Femur (tissue), 1 donor: Measurements from ENCODE around the gene TGFBRAP1.
"Not testable (repeated sequence)": the region's sequence is repeated elsewhere in the genome, so short reads cannot be mapped to it uniquely, and the experiment has no call there.

Source experiments
- DNase-seq: peaks from one replicate; pipeline ENCODE4 v3.0.0-alpha.2; 2017

TGFBRAP1 gene

GRCh38 chr2:105269426-105269825 is 60.1 kb downstream of the TGFBRAP1 start:
- DNase-seq, result no peak

- DNase-seq, result no peak
Observed at GRCh38 chr2:105262651-105263091, 66.9 kb downstream of the TGFBRAP1 start.

GRCh38 chr2:105261061-105261460 is 68.5 kb downstream of the TGFBRAP1 start:
- peak; percentile 46 for DNase-seq

DNA sequence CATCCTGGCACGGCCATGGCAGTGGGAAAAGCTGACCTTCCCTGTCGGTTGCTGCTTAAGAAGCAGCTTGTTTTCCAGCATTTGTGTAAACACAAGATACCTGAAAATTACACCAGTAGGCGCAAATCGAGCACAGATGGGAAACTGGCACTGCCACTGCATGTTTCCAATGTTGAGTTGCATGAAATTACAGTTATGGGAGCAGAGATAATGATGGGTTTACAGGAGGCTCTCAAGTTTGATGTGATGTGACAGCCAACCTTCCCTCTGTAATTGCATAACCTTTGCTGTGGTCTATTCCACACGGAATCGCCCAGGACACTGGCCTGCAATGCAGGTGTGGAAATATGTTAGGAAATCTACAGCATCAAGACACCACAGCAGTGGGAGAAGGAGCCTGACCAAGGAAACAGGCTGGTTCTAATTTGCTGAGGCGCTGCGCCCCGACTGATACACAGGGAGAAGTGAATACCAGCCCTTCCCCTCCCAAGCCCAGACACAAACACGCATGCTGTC is 70.6 kb downstream of the TGFBRAP1 start:
- no peak for DNase-seq

GRCh38 chr2:105257981-105258380 is 71.6 kb downstream of the TGFBRAP1 start:
- DNase-seq, result no peak

GRCh38 chr2:105256431-105257047 is 73.0 kb downstream of the TGFBRAP1 start:
- no peak for DNase-seq

DNA sequence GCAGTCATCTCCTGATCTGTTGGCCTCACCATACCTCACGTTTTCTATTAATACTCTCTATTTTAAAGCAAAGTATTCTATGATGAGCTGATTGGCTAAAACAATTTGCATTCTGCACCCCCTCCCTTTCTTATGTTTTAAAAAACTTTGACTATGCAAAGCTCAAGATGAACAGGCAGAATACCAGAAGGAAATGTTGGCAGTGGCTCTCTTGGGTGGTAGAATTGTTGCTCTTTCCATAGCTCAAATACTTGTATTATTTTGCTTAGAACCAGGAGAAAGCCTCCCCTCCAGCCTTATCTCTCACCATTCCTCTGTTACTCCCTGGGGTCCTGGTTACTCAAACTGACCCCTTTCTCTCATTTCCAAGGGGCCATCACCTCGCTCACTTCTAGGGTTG is 73.6 kb downstream of the TGFBRAP1 start:
- DNase-seq, result no peak

DNA sequence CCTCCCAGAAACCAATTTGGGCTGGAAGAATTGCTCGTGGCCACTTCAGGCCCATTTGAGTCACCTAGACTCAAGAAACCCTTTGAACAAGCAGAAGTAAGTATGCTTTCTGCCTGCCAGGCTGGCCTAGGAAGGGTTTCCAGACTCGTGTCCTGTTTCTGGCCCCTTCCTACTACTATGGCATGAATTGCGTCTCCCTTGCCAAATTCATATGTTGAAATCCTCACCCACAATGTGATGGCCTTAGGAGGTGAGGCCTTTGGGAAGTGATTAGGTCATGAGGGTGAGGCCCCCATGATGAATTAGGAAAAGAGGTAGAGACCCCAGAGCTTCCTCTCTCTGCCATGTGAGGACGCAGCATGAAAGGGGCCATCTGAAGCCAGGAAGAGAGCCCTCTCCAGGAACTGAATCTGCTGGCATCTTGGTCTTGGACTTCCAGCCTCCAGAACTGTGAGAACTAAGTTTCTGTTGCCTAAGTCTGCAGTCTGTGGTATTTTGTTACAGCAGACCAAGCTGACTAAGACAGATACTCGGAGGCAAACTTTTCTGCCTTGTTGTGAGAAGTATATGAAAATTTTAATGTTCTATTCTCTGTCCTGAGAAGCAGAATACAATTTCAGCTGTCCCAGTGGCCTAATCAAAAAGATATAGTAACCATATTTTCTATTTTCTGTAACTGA is 74.9 kb downstream of the TGFBRAP1 start:
- no peak for DNase-seq

GRCh38 chr2:105252271-105252670 is 77.3 kb downstream of the TGFBRAP1 start:
- DNase-seq, result no peak

DNA sequence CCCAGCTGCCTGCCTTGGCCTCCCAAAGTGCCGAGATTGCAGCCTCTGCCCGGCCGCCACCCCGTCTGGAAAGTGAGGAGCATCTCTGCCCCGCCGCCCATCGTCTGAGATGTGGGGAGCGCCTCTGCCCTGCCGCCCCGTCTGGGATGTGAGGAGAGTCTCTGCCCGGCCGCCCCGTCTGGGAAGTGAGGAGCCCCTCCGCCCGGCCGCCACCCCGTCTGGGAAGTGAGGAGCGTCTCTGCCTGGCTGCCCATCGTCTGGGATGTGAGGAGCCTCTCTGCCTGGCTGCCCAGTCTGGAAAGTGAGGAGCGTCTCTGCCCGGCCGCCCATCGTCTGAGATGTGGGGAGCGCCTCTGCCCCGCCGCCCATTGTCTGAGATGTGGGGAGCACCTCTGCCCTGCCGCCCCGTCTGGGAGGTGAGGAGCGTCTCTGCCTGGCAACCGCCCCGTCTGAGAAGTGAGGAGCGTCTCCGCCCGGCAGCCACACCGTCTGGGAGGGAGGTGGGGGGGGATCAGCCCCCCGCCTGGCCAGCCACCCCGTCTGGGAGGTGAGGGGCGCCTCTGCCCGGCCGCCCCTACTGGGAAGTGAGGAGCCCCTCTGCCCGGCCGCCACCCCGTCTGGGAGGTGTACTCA is 78.4 kb downstream of the TGFBRAP1 start:
- not testable (repeated sequence) for DNase-seq

DNA sequence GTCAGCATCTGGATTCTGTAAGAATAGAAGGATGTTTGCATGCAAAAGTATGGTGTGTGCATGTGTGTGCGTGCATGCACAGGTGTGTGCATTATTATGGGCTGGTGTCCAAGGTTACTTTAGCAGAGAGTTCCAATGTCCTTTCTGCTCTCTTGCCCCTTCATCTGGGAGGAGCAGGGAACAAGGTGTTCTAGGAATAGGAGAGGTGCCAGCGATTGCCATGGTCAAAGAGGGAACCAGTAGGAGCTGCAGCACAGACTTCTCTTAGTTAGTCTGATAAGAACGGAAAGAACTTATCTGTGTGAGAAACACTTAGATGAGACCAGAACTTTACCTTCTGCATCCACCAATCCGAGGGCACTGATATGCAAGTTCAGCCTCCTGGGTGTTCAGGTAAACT is 79.6 kb downstream of the TGFBRAP1 start:
- DNase-seq, result no peak

DNA sequence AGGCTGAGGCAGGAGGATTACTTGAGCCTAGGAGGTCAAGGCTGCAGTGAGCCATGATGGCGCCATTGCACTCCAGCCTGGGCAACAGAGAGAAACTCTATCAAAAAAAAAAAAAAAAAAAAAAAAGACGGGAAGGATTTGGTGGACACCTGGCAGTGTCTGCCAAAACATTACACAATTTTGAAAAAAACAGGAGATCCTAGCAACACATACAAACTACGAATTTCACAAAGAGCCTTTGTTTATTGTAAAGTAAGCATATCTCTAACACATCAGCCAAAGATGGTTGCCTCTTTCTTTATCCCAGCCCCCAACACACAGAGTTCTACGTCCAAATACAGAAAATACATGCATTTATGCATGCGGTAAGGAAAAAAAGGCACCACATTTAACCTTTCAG is 80.4 kb downstream of the TGFBRAP1 start:
- no peak for DNase-seq

- no peak for DNase-seq
Observed at GRCh38 chr2:105248316-105249070, 81.0 kb downstream of the TGFBRAP1 start.

DNA sequence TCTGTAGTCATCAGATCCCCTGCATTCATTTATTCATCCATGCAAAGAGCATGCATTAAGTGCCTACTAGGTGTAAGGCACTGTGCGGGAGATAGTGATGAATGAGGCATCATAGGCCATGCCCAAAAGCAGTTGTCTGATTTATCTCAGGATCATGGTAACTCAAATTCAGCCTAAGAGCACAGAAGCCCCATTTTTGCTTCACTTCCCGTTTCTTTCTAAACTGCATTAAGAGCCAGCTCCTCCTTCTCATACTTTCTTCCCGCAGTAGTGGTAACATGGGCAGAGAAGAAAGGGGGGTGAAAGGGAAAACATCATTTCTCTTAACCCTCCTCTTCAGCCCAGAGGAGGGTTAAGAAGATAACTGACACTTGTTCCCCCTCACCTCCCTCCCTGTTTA is 85.1 kb downstream of the TGFBRAP1 start:
- DNase-seq, result no peak

DNA sequence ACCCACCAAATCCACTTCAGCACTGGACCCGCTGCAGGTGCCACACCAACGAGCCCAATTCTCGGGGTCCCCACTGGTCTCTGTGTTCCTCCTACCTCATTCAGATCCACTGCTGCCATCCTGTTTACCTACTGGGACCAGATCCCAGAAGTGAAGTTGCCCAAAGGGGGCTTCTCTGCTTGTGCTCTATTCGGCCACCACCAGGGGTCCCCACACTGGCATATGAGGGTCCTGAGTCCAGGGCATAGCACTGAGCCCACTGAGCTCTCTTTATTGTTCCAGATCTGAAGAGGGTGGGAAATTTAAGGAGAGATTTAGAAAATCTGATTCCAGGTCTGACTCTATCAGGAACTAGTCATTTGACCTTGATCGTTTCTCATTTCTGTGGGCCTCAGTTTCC is 85.6 kb downstream of the TGFBRAP1 start:
- DNase-seq, result no peak

GRCh38 chr2:105242286-105242993 is 87.1 kb downstream of the TGFBRAP1 start:
- DNase-seq, result no peak

- DNase-seq, result no peak
Observed at GRCh38 chr2:105241443-105241842, 88.1 kb downstream of the TGFBRAP1 start, which contains the start of gene GPR45. Gene GPR45 (plus strand): TSS chr2:105241743. CDS start chr2:105241859, 116 bp downstream.

GRCh38 chr2:105239924-105240323 is 89.6 kb downstream of the TGFBRAP1 start:
- DNase-seq, result no peak

- DNase-seq, result no peak
Observed at GRCh38 chr2:105238664-105239240, 90.8 kb downstream of the TGFBRAP1 start.

GRCh38 chr2:105237045-105237765 is 92.3 kb downstream of the TGFBRAP1 start:
- DNase-seq, result no peak

DNA sequence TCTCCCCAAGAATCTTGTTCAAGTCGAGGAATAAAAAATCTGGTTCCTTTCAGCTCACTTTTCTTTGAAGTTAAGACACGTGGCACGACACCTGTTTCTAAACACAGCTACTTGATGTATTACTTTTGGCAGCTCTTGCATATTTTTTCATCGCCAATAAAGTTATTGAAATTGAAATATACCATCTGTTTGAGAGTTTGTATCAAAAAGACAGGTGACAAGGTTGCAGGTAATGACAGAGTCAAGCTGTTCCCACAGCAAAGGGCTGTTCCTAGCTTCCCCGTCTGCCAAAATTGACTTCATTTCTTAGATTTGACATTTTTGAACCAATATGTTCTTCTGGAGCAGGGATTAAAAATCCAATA is 93.5 kb downstream of the TGFBRAP1 start:
- DNase-seq, result no peak
